Suprapubic skin (tissue), 4 donors: ENCODE data around the gene ARHGAP23. TPM values are rescaled to one million over a fixed set of nuclear protein-coding genes. Genes with fewer than 3 reads are reported as not detected.

Experiments
- DNase-seq, 2 donors: peaks; one replicate each; pipeline ENCODE4 v3.0.0-alpha.2; 2019; ENCODE audit warnings: low spot score in 2 of 2
- H3K27ac ChIP-seq: fragments of 200-600 bp; sonication (generic); one replicate; pipeline ENCODE4 v1.5.1; 2019
- H3K27me3 ChIP-seq: fragments of 200-600 bp; sonication (generic); one replicate; pipeline ENCODE4 v1.5.1; 2019
- H3K36me3 ChIP-seq: fragments of 200-600 bp; sonication (generic); one replicate; pipeline ENCODE4 v1.5.1; 2019
- H3K4me1 ChIP-seq: fragments of 200-600 bp; sonication (generic); one replicate; pipeline ENCODE4 v1.5.1; 2019
- H3K4me3 ChIP-seq: fragments of 200-600 bp; sonication (generic); one replicate; pipeline ENCODE4 v1.5.1; 2019; ENCODE audit warnings: mild to moderate bottlenecking
- H3K9me3 ChIP-seq: fragments of 200-600 bp; sonication (generic); one replicate; pipeline ENCODE4 v1.5.1; 2019
- CTCF ChIP-seq, 2 donors: fragments of 200-600 bp in 1 of 2; fragments of 450-650 bp in 1 of 2; sonication (generic) in 1 of 2; IDR thresholded peaks; one replicate each; pipeline ENCODE4 v1.5.1; 2016 to 2019; ENCODE audit warnings: antibody characterized with exemption in 2 of 2, mild to moderate bottlenecking in 1 of 2, moderate library complexity in 1 of 2
- EP300 ChIP-seq: sonication (generic); formaldehyde crosslinking; IDR thresholded peaks from one replicate; pipeline ENCODE4 v1.6.1; 2017; ENCODE audit warnings: antibody characterized with exemption
- POLR2A ChIP-seq, 2 donors: fragments of 450-650 bp; IDR thresholded peaks; one replicate each; pipeline ENCODE4 v1.6.1; 2017; ENCODE audit warnings: antibody characterized with exemption in 2 of 2, mild to moderate bottlenecking in 2 of 2, moderate library complexity in 2 of 2
- POLR2AphosphoS5 ChIP-seq, 3 donors: sonication (generic); formaldehyde crosslinking; IDR thresholded peaks; one replicate each; pipeline ENCODE4 v1.6.1; 2017; ENCODE audit warnings: antibody characterized with exemption in 3 of 3
- WGBS: methylation state at CpG from one replicate; pipeline ENCODE4 v1.1.5; 2018; 5-methylcytosine and 5-hydroxymethylcytosine counted together
- total RNA-seq, 4 donors: library from RNA; depleted of rRNA; stranded (reverse); fragments of >200 nt; gene quantifications; one replicate each; pipeline ENCODE4 v1.1.0, GENCODE V29; 2016

Gene ARHGAP23
- total RNA-seq, 4 donors from 2014 or later, result 94.8 to 149 (median 121) TPM

DNA sequence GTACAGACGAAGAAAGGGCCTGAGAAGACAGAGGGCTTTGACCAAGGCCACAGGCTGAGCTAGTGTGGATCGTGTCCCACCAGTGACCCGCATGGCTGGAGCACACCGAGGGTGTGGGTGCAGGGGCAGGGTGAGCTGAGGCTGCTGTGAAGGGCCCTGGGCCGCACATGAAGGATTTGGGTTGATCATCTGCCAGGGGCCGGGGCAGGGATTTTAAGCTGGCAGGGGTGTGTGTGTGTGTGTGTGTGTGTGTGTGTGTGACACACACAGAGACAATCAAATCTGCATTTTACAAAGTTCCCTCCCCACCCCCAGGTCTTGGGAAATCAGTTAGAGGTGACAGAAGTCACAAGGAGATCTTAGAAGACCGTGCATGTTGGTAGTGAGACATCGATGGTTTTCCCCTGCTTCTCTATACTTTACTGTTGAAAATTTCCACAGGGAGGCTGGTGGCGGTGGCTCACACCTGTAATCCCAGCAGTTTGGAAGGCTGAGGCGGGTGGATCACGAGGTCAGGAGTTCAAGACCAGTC lies 112.3 kb downstream of the ARHGAP23 start:
- H3K27me3 ChIP-seq, result peaks cover 20% of the 10 kb centered on the region
- 74% methylated on average over 11 of the region's 11 CpGs for WGBS
- H3K27ac ChIP-seq, result no peak overlapping the region
- H3K36me3 ChIP-seq, result no peaks in the 10 kb centered on the region
- no peaks in the 10 kb centered on the region for H3K4me1 ChIP-seq
- no peak for DNase-seq
- H3K4me3 ChIP-seq, result no peak overlapping the region
- H3K9me3 ChIP-seq, result no peaks in the 10 kb centered on the region
- TF ChIP-seq POLR2AphosphoS5 (IDR thresholded peaks at IDR 0.05), result no peak
- no peak for TF ChIP-seq POLR2A (IDR thresholded peaks at IDR 0.05)
- TF ChIP-seq CTCF (IDR thresholded peaks at IDR 0.05), result no peak
- no peak for TF ChIP-seq EP300

DNA sequence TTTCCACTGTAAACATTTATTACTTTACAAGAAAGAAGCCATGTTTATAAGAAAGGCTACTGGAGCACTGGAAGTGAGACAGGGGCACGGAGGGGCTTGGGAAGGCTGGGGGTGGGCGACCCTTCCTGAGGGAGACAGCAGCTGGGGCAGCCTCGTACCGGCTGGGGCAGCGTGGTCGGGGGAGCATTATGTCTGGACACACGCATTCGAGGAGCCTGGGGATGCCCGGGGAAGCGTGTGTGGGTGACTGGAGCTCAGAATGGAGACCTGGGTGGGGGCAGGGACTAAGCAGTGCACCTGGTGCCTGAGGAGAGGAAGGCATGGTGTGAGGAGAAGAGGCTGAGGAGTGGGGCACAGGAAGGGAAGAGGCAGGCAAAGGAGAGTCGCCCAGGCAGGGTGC lies 113.0 kb downstream of the ARHGAP23 start:
- H3K27me3 ChIP-seq, result peaks cover 22% of the 10 kb centered on the region
- H3K9me3 ChIP-seq, result no peaks in the 10 kb centered on the region
- no peak for DNase-seq
- no peak overlapping the region for H3K4me3 ChIP-seq
- no peaks in the 10 kb centered on the region for H3K36me3 ChIP-seq
- H3K27ac ChIP-seq, result no peak overlapping the region
- H3K4me1 ChIP-seq, result no peaks in the 10 kb centered on the region
- TF ChIP-seq CTCF (IDR thresholded peaks at IDR 0.05) (no peak), POLR2A (IDR thresholded peaks at IDR 0.05) (no peak), POLR2AphosphoS5 (IDR thresholded peaks at IDR 0.05) (no peak), EP300 (no peak)
- 88% methylated on average over 11 of the region's 11 CpGs for WGBS

DNA sequence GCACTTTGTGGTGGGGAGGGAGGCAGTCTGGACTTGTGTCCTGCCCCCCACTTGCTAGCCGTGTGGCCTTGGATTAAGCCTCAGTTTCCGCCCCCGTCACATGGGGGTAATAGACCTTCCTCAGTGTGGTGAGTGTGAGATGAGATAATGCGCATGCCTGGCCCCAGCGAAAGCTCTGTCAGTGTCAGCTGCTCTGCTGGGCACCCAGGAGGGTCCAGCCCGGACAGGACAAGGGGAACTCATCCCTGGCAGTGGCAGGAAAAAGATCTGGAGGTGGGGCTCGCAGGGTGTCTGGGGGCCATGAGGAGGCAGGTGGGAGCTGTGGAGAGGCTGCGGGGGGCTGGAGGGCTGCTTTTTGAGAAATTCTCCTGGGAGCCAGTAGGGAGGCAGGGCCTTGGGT lies 114.0 kb downstream of the ARHGAP23 start:
- WGBS, result 92% methylated on average over 8 of the region's 8 CpGs
- H3K9me3 ChIP-seq, result no peaks in the 10 kb centered on the region
- DNase-seq, result no peak
- no peaks in the 10 kb centered on the region for H3K4me1 ChIP-seq
- H3K27ac ChIP-seq, result no peak overlapping the region
- H3K4me3 ChIP-seq, result no peak overlapping the region
- H3K36me3 ChIP-seq, result no peaks in the 10 kb centered on the region
- TF ChIP-seq POLR2A (IDR thresholded peaks at IDR 0.05), result no peak
- no peak for TF ChIP-seq CTCF (IDR thresholded peaks at IDR 0.05)
- TF ChIP-seq EP300, result no peak
- no peak for TF ChIP-seq POLR2AphosphoS5 (IDR thresholded peaks at IDR 0.05)
- peaks cover 18% of the 10 kb centered on the region for H3K27me3 ChIP-seq

GRCh38 chr17:38543403-38544174 lies 115.3 kb downstream of the ARHGAP23 start:
- no peaks in the 10 kb centered on the region for H3K36me3 ChIP-seq
- TF ChIP-seq CTCF (IDR thresholded peaks at IDR 0.05) (no peak), EP300 (no peak), POLR2A (IDR thresholded peaks at IDR 0.05) (no peak), POLR2AphosphoS5 (IDR thresholded peaks at IDR 0.05) (no peak)
- no peak overlapping the region for H3K4me3 ChIP-seq
- no peak for DNase-seq
- no peaks in the 10 kb centered on the region for H3K9me3 ChIP-seq
- no peak overlapping the region for H3K27ac ChIP-seq
- no peaks in the 10 kb centered on the region for H3K4me1 ChIP-seq
- H3K27me3 ChIP-seq, result peaks cover 29% of the 10 kb centered on the region
- WGBS, result 79% methylated on average over 14 of the region's 20 CpGs

GRCh38 chr17:38544175-38544838 lies 116.0 kb downstream of the ARHGAP23 start:
- H3K27ac ChIP-seq, result no peak overlapping the region
- no peak overlapping the region for H3K4me3 ChIP-seq
- peaks cover 29% of the 10 kb centered on the region for H3K27me3 ChIP-seq
- no peaks in the 10 kb centered on the region for H3K4me1 ChIP-seq
- no peaks in the 10 kb centered on the region for H3K36me3 ChIP-seq
- 87% methylated on average over 8 of the region's 10 CpGs for WGBS
- no peak for TF ChIP-seq CTCF (IDR thresholded peaks at IDR 0.05)
- no peak for TF ChIP-seq POLR2A (IDR thresholded peaks at IDR 0.05)
- no peak for TF ChIP-seq POLR2AphosphoS5 (IDR thresholded peaks at IDR 0.05)
- TF ChIP-seq EP300, result no peak
- no peak for DNase-seq
- H3K9me3 ChIP-seq, result no peaks in the 10 kb centered on the region
